ENCODE results near the gene ACOXL. TPM values are rescaled to one million over a fixed set of nuclear protein-coding genes. Genes with fewer than 3 reads are reported as not detected.
A peak's percentile ranks its signal among the peaks of the same experiment; 100 is the strongest.

Gene ACOXL
- total and polyA plus RNA-seq, 9 of the 15 experiments (the other 6 are each of a cell fraction or from before 2014, with no cell fraction given) = 0.31 to 0.56 TPM; not detected in 7

DNA sequence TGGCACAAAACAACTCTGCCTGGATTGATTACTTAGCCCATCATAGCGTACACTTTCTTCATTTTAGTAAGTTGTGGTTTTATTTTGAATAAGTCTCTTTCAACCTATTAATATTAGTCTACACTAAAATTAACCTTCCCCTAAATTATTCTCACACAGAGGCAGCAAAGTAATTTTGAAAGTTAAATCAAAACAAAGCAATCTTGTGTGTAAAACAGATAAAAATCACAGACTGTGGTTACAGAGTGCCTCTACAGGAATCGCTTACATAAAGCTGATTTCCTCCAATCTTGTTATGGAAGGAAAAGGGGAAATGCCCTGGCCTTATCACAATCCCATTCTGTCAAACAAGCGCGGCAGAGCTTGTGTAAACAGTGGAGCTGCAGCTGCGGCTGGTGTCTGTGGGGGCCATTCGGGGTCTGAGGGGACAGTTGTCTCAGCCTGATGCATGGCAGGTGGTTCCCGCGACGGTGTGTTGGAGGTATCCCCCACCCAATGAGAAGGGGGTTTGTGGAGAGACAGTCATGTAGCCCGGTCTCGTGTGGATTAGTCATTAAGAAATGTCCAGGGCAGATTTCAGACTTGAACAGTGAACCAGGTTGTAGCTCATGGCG is 430.5 kb downstream of the ACOXL start (continued):
- TF ChIP-seq KAT7 (CRISPR knock-in tag; IDR thresholded peaks at IDR 0.05; ENCODE audit: borderline replicate concordance) = no peak
- TF ChIP-seq ERF (CRISPR knock-in tag; IDR thresholded peaks at IDR 0.05) = no peak
- TF ChIP-seq HNRNPL (IDR thresholded peaks at IDR 0.05; ENCODE audit: low read depth, low read length) = no peak
- TF ChIP-seq AFF4 (CRISPR knock-in tag; IDR thresholded peaks at IDR 0.05) = no peak
- TF ChIP-seq NELFE (IDR thresholded peaks at IDR 0.05; ENCODE audit: insufficient read depth, insufficient read length) = no peak
- TF ChIP-seq ZNF764 (CRISPR knock-in tag; IDR thresholded peaks at IDR 0.05; ENCODE audit: low read depth) = no peak
- no peak for TF ChIP-seq MAFG (tag; conservative IDR thresholded peaks at IDR 0.05)
- no peak for TF ChIP-seq THRA (IDR thresholded peaks at IDR 0.05)
- TF ChIP-seq GTF2A2 (tag; IDR thresholded peaks at IDR 0.05) = no peak
- TF ChIP-seq, protein P1, sequence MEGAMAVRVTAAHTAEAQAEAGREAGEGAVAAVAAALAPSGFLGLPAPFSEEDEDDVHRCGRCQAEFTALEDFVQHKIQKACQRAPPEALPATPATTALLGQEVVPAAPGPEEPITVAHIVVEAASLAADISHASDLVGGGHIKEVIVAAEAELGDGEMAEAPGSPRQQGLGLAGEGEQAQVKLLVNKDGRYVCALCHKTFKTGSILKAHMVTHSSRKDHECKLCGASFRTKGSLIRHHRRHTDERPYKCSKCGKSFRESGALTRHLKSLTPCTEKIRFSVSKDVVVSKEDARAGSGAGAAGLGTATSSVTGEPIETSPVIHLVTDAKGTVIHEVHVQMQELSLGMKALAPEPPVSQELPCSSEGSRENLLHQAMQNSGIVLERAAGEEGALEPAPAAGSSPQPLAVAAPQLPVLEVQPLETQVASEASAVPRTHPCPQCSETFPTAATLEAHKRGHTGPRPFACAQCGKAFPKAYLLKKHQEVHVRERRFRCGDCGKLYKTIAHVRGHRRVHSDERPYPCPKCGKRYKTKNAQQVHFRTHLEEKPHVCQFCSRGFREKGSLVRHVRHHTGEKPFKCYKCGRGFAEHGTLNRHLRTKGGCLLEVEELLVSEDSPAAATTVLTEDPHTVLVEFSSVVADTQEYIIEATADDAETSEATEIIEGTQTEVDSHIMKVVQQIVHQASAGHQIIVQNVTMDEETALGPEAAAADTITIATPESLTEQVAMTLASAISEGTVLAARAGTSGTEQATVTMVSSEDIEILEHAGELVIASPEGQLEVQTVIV (CRISPR knock-in tag; IDR thresholded peaks at IDR 0.05; ENCODE audit: borderline replicate concordance) = no peak
- peak; percentile 65 for TF ChIP-seq MTA2 (IDR thresholded peaks at IDR 0.05; ENCODE audit: low read depth)
- no peak for TF ChIP-seq HOXB6 (CRISPR knock-in tag; IDR thresholded peaks at IDR 0.05; ENCODE audit: borderline replicate concordance)
- TF ChIP-seq GTF2E2 (tag; IDR thresholded peaks at IDR 0.05) = no peak
- TF ChIP-seq, protein P2, sequence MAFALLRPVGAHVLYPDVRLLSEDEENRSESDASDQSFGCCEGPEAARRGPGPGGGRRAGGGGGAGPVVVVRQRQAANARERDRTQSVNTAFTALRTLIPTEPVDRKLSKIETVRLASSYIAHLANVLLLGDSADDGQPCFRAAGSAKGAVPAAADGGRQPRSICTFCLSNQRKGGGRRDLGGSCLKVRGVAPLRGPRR (CRISPR knock-in tag; IDR thresholded peaks at IDR 0.05) = no peak
- TF ChIP-seq HDAC3 (IDR thresholded peaks at IDR 0.05; ENCODE audit: borderline replicate concordance, partially characterized antibody) = peak; percentile 42
- TF ChIP-seq CBX5 (IDR thresholded peaks at IDR 0.05; ENCODE audit: borderline replicate concordance, low read depth) = no peak
- no peak for TF ChIP-seq ZNF217 (CRISPR knock-in tag; IDR thresholded peaks at IDR 0.05)
- TF ChIP-seq POLR2G (IDR thresholded peaks at IDR 0.05; ENCODE audit: low read depth, low read length) = no peak
- no peak for TF ChIP-seq XRCC5 (IDR thresholded peaks at IDR 0.05; ENCODE audit: low read depth, low read length)
- TF ChIP-seq BACH1 (tag; IDR thresholded peaks at IDR 0.05) = no peak
- no peak for TF ChIP-seq FOXJ3 (CRISPR knock-in tag; IDR thresholded peaks at IDR 0.05)
- no peak for TF ChIP-seq POLR2H (tag; IDR thresholded peaks at IDR 0.05; ENCODE audit: low read depth)

All from K562 (cell line).